GM23338 (cell line): Measurements from ENCODE around the gene IDH2. TPM values are rescaled to one million over a fixed set of nuclear protein-coding genes. Genes with fewer than 3 reads are reported as not detected.

Experiments
- ATAC-seq: fragments of 200-7000 bp; cut with Tn5 transposase; 3 replicates; pipeline ENCODE4 v1.9.1; 2020
- DNase-seq: peaks from one replicate; pipeline ENCODE4 v3.0.0-alpha.2; 2015; ENCODE audit warnings: low spot score
- H2AFZ ChIP-seq: fragments of 200-600 bp; sonication (generic); 2 replicates; pipeline ENCODE4 v1.8.0; 2016; ENCODE audit warnings: antibody characterized with exemption, mild to moderate bottlenecking, moderate library complexity
- H3F3A ChIP-seq: fragments of 200-600 bp; sonication (generic); replicated peaks from 2 replicates; pipeline ENCODE4 v1.8.0; 2017; ENCODE audit warnings: antibody characterized with exemption, mixed run types, low read depth
- H3K27ac ChIP-seq: fragments of 200-600 bp; sonication (generic); 2 replicates; pipeline ENCODE4 v1.6.1; 2016; ENCODE audit warnings: low read depth
- H3K27me3 ChIP-seq: fragments of 200-600 bp; sonication (generic); 2 replicates; pipeline ENCODE4 v1.8.0; 2016; ENCODE audit warnings: mild to moderate bottlenecking, mixed run types, moderate library complexity; ENCODE audit not compliant: insufficient read depth
- H3K36me3 ChIP-seq: fragments of 200-600 bp; sonication (generic); 2 replicates; pipeline ENCODE4 v1.8.0; 2016; ENCODE audit warnings: mild to moderate bottlenecking; ENCODE audit not compliant: insufficient read depth
- H3K4me1 ChIP-seq: fragments of 200-600 bp; sonication (generic); 2 replicates; pipeline ENCODE4 v1.8.0; 2016; ENCODE audit warnings: mild to moderate bottlenecking, moderate library complexity; ENCODE audit not compliant: insufficient read depth
- H3K4me2 ChIP-seq: fragments of 200-600 bp; sonication (generic); 2 replicates; pipeline ENCODE4 v1.7.1; 2017; ENCODE audit warnings: mixed run types
- H3K4me3 ChIP-seq: fragments of 200-600 bp; sonication (generic); 2 replicates; pipeline ENCODE4 v1.6.1; 2016; ENCODE audit warnings: mixed run types
- H3K79me2 ChIP-seq: fragments of 200-600 bp; sonication (generic); replicated peaks from 2 replicates; pipeline ENCODE4 v1.8.0; 2017; ENCODE audit warnings: mild to moderate bottlenecking; ENCODE audit not compliant: insufficient read depth
- H3K9me2 ChIP-seq: fragments of 200-600 bp; sonication (generic); 2 replicates; pipeline ENCODE4 v1.8.0; 2017; ENCODE audit not compliant: insufficient read depth
- H4K20me1 ChIP-seq: fragments of 200-600 bp; sonication (generic); replicated peaks from 2 replicates; pipeline ENCODE4 v1.8.0; 2017; ENCODE audit warnings: mild to moderate bottlenecking; ENCODE audit not compliant: insufficient read depth
- H3K27ac Mint-ChIP-seq: 2 replicates; pipeline ENCODE4 v1.8.0; 2020; ENCODE audit warnings: inconsistent platforms, mild to moderate bottlenecking, moderate library complexity, mixed read lengths
- H3K27me3 Mint-ChIP-seq: 3 replicates; pipeline ENCODE4 v1.8.0; 2022; ENCODE audit warnings: low read depth, mild to moderate bottlenecking, moderate library complexity, mixed read lengths, inconsistent platforms; ENCODE audit not compliant: insufficient read depth, poor library complexity
- H3K36me3 Mint-ChIP-seq: 3 replicates; pipeline ENCODE4 v1.8.0; 2021; ENCODE audit warnings: low read depth, mild to moderate bottlenecking, inconsistent platforms, moderate library complexity, mixed read lengths
- H3K4me1 Mint-ChIP-seq: 3 replicates; pipeline ENCODE4 v1.8.0; 2020; ENCODE audit warnings: mild to moderate bottlenecking, inconsistent platforms, mixed read lengths
- H3K4me3 Mint-ChIP-seq: 3 replicates; pipeline ENCODE4 v1.8.0; 2021; ENCODE audit warnings: moderate library complexity, mild to moderate bottlenecking, inconsistent platforms, mixed read lengths
- H3K9me3 Mint-ChIP-seq: 3 replicates; pipeline ENCODE4 v1.8.0; 2020; ENCODE audit warnings: moderate library complexity, mild to moderate bottlenecking, inconsistent platforms, mixed read lengths
- CREB1 ChIP-seq: fragments of 250-450 bp; sonication (Bioruptor Pico); IDR thresholded peaks from 2 replicates; pipeline ENCODE4 v1.5.0; 2020; ENCODE audit warnings: low read depth, mild to moderate bottlenecking, moderate library complexity
- CTCF ChIP-seq, 2 experiments: fragments of 200-600 bp in 1 of 2; sonication (generic) in 1 of 2; conservative IDR thresholded peaks; 2 replicates each; pipeline versions ENCODE4 v1.5.1 to v1.6.1; 2016 to 2017; ENCODE audit warnings: antibody characterized with exemption in 2 of 2, low read depth in 2 of 2, mild to moderate bottlenecking in 2 of 2, moderate library complexity in 1 of 2
- EZH2 ChIP-seq: fragments of 200-600 bp; sonication (generic); IDR thresholded peaks from one replicate; pipeline ENCODE4 v1.8.0; 2017; ENCODE audit warnings: antibody characterized with exemption, mild to moderate bottlenecking, low read depth; ENCODE audit not compliant: unreplicated experiment
- EZH2phosphoT487 ChIP-seq: fragments of 200-600 bp; sonication (generic); IDR thresholded peaks from one replicate; pipeline ENCODE4 v1.8.1; 2018; ENCODE audit warnings: antibody characterized with exemption; ENCODE audit not compliant: unreplicated experiment
- JUNB ChIP-seq: IDR thresholded peaks from one replicate; pipeline ENCODE4 v1.6.1; 2016; ENCODE audit warnings: antibody characterized with exemption; ENCODE audit not compliant: unreplicated experiment
- NANOG ChIP-seq: IDR thresholded peaks from 2 replicates; pipeline ENCODE4 v1.6.1; 2016; ENCODE audit warnings: antibody characterized with exemption, borderline replicate concordance
- POLR2AphosphoS5 ChIP-seq: IDR thresholded peaks from 2 replicates; pipeline ENCODE4 v1.6.1; 2016; ENCODE audit warnings: antibody characterized with exemption, low read depth
- REST ChIP-seq: IDR thresholded peaks from one replicate; pipeline ENCODE4 v1.6.1; 2018; ENCODE audit warnings: antibody characterized with exemption; ENCODE audit not compliant: unreplicated experiment
- STAT1 ChIP-seq: IDR thresholded peaks from one replicate; pipeline ENCODE4 v1.6.1; 2016; ENCODE audit warnings: antibody characterized with exemption; ENCODE audit not compliant: unreplicated experiment
- ZNF114 ChIP-seq: fragments of 250-450 bp; sonication (Bioruptor Pico); IDR thresholded peaks from 2 replicates; pipeline ENCODE4 v1.5.0; 2020; ENCODE audit warnings: mild to moderate bottlenecking, moderate library complexity
- polyA plus RNA-seq: library from polyadenylated mRNA; unstranded; fragments of >200 nt; fragmentation: Nextera tagmentation; extraction: Ambion mirVana; gene quantifications from 2 replicates; pipeline ENCODE4 v1.2.1, GENCODE V29; 2016
- total RNA-seq: library from RNA; depleted of rRNA; stranded (reverse); fragments of >200 nt; shearing (Covaris generic); gene quantifications from 2 replicates; pipeline ENCODE4 v1.2.3, GENCODE V29; 2014
- TF ChIP-seq, protein P1 (sequence below): IDR thresholded peaks from 2 replicates; pipeline ENCODE4 v1.6.1; 2016; ENCODE audit warnings: antibody characterized with exemption

The IDH2 gene
- total and polyA plus RNA-seq, 2 experiments from 2014 or later: 54.9 to 64.0 TPM

DNA sequence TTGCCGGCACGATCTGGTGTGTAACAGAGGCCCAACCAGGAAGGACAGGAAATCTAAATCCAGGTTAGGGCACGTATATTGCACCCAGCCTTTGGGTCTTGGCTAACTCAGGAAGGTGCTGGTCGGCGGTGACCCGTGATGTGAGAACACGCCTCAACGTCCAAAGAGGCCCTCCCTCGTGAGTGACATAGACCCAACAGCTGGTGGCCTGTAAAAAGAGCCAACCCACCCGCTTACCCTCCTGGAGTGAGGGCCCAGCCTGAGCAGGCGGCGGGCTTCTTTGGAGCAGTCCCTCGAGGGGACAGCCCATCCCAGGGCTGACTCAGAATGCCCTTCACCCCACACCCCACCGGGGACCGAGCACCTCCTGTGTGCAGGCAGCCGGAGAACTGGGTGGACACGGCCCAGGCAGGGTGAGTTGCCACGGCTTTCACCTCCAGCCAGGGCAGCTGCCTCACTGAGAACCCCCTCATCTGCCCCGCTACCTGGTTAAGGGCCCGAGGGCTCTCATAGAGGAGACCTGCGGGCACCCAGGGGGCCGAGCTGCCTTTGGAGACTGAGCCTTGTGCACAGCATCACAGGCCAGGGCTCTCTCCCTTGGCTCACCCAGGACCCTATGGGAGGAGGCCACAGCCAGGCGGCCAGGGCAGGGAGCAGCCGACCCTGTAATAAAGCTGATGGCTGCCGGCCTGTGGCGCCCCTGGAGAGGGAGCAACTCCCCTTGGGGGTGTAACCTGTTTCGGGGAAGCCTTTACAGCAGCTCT is 59.3 kb downstream of the IDH2 start (continued):
- TF ChIP-seq, protein P1, sequence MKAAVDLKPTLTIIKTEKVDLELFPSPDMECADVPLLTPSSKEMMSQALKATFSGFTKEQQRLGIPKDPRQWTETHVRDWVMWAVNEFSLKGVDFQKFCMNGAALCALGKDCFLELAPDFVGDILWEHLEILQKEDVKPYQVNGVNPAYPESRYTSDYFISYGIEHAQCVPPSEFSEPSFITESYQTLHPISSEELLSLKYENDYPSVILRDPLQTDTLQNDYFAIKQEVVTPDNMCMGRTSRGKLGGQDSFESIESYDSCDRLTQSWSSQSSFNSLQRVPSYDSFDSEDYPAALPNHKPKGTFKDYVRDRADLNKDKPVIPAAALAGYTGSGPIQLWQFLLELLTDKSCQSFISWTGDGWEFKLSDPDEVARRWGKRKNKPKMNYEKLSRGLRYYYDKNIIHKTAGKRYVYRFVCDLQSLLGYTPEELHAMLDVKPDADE: no peak
- no peak for TF ChIP-seq STAT1
- TF ChIP-seq POLR2AphosphoS5: no peak
- no peak for TF ChIP-seq EZH2
- no peak for TF ChIP-seq JUNB
- no peak for TF ChIP-seq EZH2phosphoT487
- no peak for TF ChIP-seq NANOG
- TF ChIP-seq ZNF114 (CRISPR knock-in tag): no peak

GRCh38 chr15:90042356-90042755 is 59.9 kb downstream of the IDH2 start:
- peaks cover 42% of the 10 kb centered on the region for H3K4me1 Mint-ChIP-seq
- TF ChIP-seq CREB1 (CRISPR knock-in tag) (no peak), REST (no peak), CTCF (conservative IDR thresholded peaks at IDR 0.05; ENCODE audit: low read depth in 2 of 2) (no peak), POLR2AphosphoS5 (no peak), NANOG (no peak)
- TF ChIP-seq, protein P1: no peak

More at GRCh38 chr15:90042356-90042755, 59.9 kb downstream of the IDH2 start:
- no peak overlapping the region for H3K27ac ChIP-seq
- Mint-ChIP-seq H3K36me3 (no peaks in the 10 kb centered on the region; the same call in 2 of the 3 replicates), H3K27me3 (peaks cover 5% of the 10 kb centered on the region), H3K4me3 (no peak overlapping the region), H3K9me3 (no peaks in the 10 kb centered on the region), H3K27ac (0 out of 2 replicates have a peak overlapping the region, but pooled peaks have one; percentile 12)
- DNase-seq: no peak
- H3K36me3 ChIP-seq: no peaks in the 10 kb centered on the region
- H3K79me2 ChIP-seq: peaks cover 6% of the 10 kb centered on the region; the same call in 1 of the 2 replicates
- H3K27me3 ChIP-seq: no peaks in the 10 kb centered on the region
- no peak overlapping the region for H3K4me2 ChIP-seq
- H3K4me3 ChIP-seq: no peak overlapping the region
- H4K20me1 ChIP-seq: no peaks in the 10 kb centered on the region
- no peaks in the 10 kb centered on the region for H3F3A ChIP-seq
- H3K9me2 ChIP-seq: no peaks in the 10 kb centered on the region
- no peak overlapping the region for H2AFZ ChIP-seq
- no peak; the same call in 2 of the 3 replicates for ATAC-seq
- no peaks in the 10 kb centered on the region; the same call in 1 of the 2 replicates for H3K4me1 ChIP-seq
